GM15510 (cell line): ENCODE data around the gene NTRK2.

Experiments
- POLR2A ChIP-seq: IDR thresholded peaks from 3 replicates; pipeline ENCODE4 v1.6.1; 2011; ENCODE audit warnings: borderline replicate concordance; ENCODE audit not compliant: insufficient read length; ENCODE audit errors: extremely low read depth

Gene NTRK2

DNA sequence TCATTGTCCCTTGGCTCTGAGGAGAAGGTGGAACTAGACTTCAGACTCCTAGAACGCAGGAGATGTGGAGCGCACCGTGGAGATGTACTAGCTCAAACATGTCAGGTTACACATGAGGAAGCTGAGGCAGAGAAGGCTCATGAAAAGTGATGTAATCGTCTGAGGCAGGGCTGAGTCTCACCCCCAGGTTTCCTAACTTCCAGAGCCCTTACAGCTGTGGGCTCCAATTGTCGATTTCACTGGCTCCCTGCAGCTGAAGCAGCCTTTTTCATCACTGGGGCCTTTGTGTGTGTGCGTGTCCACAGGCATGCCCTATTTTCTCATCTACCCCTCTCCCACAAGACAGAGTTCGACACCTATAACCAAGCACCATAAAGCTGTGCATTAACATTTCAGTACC is 370.6 kb downstream of the NTRK2 start:
- TF ChIP-seq POLR2A = no peak

DNA sequence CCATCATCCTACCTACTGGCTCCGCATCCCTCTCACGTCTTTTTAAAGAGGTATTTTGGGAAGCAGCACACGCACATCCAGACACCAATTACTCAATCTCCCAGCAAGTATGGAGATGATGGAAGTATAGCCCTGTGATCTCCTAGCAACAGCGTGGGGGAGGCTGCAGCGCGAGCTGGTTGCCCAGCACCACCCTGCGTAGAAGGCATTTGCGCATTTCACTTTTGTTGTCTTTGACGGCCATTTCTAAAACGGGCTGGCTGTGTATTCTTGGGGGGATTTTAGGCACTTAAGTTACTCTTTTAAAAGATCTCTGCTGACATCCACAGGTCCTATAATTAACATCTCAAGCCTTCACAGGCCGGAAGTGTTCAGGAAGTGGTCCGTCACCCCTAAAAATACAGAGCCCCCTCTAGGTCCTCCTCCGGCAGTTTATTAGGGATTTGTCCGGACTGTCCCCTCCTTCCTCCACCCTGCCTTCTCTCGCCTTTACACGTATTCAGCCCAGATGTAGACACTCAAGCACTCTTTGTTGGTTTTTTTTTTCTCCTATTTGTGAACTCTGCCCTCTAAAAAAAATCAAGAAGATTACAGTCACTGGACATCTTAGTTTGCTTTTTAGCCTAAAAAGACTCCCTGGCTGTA is 371.4 kb downstream of the NTRK2 start:
- TF ChIP-seq POLR2A = no peak

DNA sequence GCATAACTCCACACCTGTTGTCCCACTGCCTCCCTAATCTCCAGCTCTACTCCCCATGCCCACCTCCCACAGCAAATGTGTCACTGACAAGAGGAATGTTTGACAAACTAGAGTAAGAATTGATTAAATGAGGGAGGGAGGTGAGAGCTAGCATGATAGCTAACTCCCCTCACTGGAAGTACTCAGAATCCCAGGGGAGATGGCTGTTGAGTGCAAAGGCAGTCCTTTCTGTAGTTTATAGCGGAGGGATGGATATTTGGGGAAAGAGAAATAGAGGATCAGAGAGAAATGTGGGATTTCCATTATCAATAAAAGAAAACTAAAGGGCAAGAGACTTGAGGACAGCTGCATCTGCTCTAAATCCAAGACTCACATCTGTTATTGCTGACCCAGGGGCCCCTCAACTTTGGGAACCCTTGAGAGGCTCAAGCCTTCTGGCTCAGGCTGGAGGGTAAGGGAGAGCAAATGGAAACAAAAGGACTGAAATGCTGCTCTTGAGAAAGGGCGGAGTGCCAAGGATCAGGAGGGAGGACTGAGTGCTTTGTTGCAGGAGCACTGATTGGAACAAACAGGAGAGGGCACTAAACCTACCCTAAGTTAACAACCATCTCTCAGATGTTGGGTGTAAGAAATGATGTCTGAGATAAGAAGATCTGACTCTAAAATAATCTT is 372.1 kb downstream of the NTRK2 start:
- TF ChIP-seq POLR2A = no peak

DNA sequence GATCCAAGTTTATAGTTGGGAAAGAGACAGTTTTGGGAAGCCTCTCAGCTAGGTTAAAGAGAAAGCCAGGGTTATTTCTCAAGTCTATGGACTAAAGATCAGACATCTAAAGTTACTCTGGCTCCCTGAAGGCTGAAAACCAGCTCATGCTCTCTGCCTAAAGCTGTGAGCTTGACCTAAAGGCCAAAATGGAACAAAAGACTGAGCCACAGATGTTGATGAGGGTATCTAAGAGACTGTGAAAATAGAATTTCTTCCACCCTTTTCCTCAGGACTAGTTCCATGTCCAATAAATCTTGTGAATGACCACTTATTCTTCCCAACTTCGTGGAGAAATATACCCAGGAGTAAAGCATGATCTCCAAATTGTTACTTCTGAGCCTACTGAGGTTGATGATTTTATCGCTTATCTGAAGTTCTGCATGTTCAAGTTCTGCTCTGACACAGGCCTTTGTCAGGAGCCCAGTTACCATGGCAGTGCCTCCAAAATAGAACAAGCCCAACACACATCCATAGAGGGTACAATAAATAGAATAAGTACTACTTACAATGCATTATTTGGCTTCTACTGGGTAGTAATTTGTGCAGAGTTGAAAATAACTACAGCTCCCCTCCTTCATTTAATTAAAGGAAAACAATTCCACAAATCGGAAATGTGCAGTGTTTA is 373.6 kb downstream of the NTRK2 start:
- no peak for TF ChIP-seq POLR2A

DNA sequence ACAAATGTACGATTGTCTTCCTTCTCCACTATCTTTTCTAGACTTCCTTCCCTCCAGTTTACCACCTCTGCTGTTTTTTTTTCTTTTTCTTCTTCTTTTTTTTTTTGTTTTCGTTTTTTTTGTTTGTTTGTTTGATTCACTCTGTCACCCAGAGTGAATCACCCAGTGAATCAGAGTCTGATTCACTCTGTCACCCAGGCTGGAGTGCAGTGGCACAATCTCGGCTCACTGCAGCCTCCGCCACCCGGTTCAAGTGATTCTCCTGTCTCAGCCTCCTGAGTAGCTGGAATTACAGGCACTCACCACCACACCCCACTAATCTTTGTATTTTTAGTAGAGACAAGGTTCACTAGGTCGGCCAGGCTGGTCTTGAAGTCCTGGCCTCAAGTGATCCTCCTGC is 375.7 kb downstream of the NTRK2 start:
- TF ChIP-seq POLR2A = no peak

DNA sequence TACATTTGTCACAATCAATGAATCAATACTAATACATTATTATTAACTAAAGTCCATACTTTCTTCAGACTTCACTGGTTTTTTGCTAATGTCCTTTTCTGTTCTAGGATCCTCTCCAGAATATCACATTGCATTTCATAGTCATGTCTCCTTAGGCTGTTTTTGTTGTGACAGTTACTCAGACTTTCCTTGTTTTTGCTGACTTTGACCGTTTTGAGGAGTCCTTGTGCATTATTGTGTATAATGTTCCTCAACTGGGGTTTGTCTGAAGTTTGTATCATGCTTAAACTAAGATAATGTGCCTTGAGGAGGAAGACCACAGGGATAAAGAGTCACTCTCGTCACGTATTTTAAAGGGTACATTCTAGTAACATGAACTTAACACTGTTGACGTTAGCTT is 376.9 kb downstream of the NTRK2 start:
- TF ChIP-seq POLR2A = no peak

DNA sequence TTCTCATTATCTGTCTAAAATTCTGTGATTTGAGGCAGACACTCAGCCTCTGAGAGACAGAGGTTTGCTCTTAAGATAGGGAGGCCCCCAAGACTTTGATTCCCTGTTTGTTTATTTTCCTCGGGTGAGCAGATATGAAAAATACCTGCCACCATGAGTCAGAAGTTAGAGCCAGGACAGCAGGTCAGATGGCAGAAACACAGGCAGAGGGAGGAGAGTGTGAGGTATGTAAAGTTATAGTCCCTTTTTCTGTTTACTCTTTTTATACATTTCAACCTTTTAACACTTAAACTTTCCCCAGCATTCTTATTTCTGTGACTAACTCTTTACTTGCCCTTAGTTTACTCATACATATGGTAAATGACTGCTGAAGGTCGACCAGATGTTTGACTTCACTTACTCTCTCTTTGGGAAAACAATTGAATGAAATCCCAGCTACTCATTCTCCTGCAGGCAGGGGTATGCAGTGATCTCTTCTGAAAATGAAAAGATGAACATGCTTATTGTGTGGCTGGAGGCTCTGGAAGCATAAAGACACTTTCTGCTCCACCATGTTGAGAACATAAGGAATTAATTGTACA is 383.8 kb downstream of the NTRK2 start:
- no peak for TF ChIP-seq POLR2A

DNA sequence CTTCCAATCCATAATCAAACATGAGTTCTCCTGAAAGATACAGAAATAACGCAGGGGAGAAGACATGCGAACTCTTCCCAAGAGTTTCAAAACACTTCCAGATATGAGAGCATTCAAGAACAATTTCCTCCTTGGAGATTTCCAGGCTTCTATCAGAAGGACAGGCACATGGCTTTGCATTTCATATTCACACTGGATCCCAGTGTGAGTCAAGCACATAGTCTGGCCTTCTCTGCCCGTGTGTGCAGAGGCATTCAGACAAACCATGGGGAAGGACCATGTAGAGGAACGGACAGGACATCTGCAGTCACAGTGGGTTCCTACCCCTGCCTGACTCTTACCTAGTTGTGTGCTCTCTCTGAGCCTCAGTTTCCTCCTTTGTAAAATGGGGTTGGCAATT is 384.5 kb downstream of the NTRK2 start:
- TF ChIP-seq POLR2A = no peak

DNA sequence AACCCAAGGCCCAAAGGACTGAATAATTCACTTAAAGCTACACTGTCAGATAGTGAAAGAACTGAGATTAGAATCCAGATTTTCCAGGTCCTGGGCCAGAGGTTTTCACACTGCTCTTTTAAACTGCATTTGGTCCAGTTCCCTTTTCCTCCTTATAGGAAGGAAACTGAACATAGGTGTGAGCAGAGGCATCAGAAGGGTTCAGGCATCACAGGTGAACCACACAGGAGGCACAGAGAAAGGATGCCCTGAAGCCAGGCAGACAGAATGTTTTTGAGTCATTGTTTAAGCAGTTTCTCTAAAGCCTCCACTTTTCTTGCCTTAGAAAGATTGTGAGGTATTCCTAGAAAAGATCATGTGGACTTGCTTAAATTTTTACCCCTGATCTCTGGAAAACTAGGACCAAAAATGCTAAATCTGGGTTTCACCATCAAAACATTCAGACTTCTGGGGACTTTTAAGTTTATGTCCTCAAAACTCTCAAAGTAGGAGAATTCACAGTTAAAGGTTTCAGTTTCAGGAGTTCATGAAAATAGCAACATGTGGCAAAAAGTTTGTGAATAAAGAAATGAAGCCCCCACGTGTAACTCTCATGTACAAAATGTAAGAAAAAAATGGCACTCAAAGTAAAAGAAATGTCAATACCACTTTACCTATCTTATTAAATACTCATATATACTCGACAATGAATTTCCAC is 386.1 kb downstream of the NTRK2 start:
- TF ChIP-seq POLR2A = no peak

DNA sequence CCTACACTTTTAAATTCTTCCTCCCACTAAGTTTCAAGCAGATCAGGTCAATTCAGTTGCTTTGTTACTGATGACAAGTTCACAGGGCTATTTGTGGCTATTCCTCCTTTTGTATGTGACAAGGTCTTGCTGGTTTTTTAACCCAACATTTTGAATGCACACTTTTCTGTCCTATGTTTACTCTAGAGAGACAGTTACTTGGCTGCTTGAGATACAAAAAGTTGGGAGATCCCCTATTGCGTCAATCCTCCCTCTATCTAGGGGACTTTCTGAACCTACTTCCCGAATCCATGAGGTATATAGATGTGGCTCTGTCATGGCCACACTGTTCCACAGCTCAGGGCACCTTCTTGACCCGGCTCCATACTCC is 386.7 kb downstream of the NTRK2 start:
- no peak for TF ChIP-seq POLR2A

DNA sequence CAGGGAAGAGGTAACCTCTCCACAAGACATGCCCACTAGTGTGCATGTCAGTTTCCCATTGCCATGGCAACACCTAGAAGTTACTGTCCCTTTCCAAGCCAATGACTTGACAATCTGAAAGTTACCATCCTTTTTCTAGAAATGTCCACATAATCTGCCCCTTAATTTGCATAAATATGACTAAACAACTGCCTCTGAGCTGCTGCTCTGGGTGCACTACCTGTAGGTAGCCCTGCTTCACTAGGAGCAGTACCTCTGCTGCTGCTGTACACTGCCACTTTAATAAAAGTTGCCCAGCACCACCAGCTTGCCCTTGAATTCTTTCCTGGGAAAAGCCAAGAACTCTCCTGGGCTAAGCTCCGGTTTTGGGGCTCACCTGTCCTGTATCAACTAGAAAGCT is 392.4 kb downstream of the NTRK2 start:
- TF ChIP-seq POLR2A = no peak

DNA sequence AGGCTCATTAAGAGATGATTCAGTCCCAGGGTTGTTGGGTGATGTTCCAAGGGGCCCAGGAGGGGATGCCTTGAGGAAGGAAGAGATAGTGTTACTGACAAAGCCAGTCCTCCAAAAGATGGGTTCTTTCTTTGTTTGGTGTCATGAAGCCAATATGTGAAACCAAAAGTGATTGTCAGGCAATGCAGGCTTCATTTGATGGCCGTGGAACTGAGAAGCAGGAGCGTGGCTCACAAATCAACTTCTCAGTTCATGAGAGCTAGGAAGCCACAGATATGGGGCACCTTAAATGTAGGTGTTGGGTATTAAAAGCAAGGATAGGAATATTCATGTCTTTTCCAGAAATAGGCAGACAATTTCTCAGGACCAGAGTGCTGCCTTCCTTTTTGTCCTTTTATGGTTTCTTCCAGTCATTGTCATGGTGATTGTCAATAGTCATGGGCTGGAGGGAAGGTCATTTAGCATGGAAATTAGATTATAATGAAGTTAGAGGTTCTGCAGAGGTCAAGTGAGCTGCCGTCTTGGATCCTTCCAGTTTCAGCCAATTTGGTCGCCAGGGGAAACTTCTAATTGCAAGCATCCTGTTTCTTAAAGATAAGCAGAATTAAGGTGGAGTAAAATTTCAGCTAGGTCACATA is 393.0 kb downstream of the NTRK2 start:
- no peak for TF ChIP-seq POLR2A

DNA sequence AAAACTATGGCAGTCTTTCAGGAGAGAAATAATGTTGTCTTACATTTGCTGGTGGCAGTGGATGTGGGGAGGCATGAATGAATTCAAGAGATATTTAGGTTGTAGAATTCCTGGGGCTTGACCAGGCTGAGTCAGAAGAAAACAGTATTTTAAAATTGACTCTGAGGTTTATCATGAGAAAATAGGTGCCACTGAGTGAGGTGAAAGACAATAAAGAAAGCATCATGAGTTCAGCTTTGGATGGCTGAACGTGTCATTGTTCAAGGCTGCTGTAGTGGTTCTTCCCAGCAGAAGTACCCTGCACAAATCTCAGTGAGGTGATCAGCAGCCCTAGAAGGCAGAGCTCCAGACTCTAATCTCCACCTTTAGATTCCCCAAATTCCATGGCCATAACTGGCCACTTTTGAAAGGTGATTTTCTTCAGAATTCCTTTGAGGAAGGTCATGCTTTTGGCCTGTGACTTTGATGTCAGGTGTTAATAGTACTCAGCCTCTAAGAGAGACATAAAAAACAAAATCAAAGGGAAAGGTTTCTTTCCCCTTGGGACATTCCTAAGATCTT is 395.4 kb downstream of the NTRK2 start:
- no peak for TF ChIP-seq POLR2A

DNA sequence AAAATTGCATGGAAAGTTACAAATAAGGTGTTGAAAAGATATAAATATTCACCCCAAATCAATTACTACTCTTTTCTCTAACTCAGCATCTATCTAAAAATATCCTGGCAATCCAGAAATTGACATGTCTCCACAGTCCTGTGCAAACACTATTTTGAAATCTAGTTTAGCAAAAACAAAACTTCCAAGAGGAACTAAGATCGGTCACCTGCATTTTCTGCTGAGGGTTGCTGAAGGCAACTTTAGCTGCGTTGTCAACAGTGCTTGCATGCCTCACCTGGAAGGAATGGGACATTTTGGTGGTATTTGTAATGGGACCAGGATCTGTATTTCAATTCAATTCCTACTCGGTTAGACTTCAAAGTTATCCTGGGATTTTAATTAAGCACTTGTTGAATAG is 398.3 kb downstream of the NTRK2 start:
- no peak for TF ChIP-seq POLR2A
